HepG2 (cell line): ENCODE measurements around the gene ALG14. TPM values are rescaled to one million over a fixed set of nuclear protein-coding genes. Genes with fewer than 3 reads are reported as not detected.
A peak's percentile ranks its signal among the peaks of the same experiment; 100 is the strongest.

Source experiments
- FOXK1 ChIP-seq: sonication (generic); formaldehyde crosslinking; IDR thresholded peaks from 2 replicates; pipeline ENCODE4 v1.4.0; 2020; ENCODE audit warnings: low read depth, missing genetic modification reagents, borderline replicate concordance
- GZF1 ChIP-seq: sonication (generic); formaldehyde crosslinking; IDR thresholded peaks from 2 replicates; pipeline ENCODE4 v1.5.1; 2020; ENCODE audit warnings: mild to moderate bottlenecking, missing genetic modification reagents
- JUND ChIP-seq: sonication (generic); formaldehyde crosslinking; IDR thresholded peaks from 2 replicates; pipeline ENCODE4 v1.8.0; 2022; ENCODE audit warnings: mild to moderate bottlenecking, missing genetic modification reagents
- KAT2B ChIP-seq: fragments of 150-350 bp; IDR thresholded peaks from 2 replicates; pipeline ENCODE4 v1.6.1; 2014; ENCODE audit warnings: low read depth, low read length, borderline replicate concordance
- KLF9 ChIP-seq: IDR thresholded peaks from 2 replicates; pipeline ENCODE4 v1.6.1; 2016; ENCODE audit warnings: low read depth
- PCBP2 ChIP-seq: fragments of 200-400 bp; formaldehyde crosslinking; optimal IDR thresholded peaks from 2 replicates; pipeline ENCODE3; 2018; ENCODE audit warnings: low read length, low read depth; ENCODE audit not compliant: poor library complexity, severe bottlenecking
- ZBTB7B ChIP-seq: sonication (generic); formaldehyde crosslinking; IDR thresholded peaks from 2 replicates; pipeline ENCODE4 v1.4.0; 2020; ENCODE audit warnings: missing genetic modification reagents
- ZNF124 ChIP-seq: sonication (generic); formaldehyde crosslinking; IDR thresholded peaks from 2 replicates; pipeline ENCODE4 v1.4.0; 2020; ENCODE audit warnings: missing genetic modification reagents
- ZNF331 ChIP-seq: sonication (generic); formaldehyde crosslinking; IDR thresholded peaks from 2 replicates; pipeline ENCODE4 v1.4.0; 2020; ENCODE audit warnings: missing genetic modification reagents
- ZNF350 ChIP-seq: sonication (generic); formaldehyde crosslinking; IDR thresholded peaks from 2 replicates; pipeline ENCODE4 v1.4.0; 2020; ENCODE audit warnings: mild to moderate bottlenecking, low read depth, missing genetic modification reagents, borderline replicate concordance
- ZNF564 ChIP-seq: sonication (generic); formaldehyde crosslinking; IDR thresholded peaks from 2 replicates; pipeline ENCODE4 v1.8.1; 2023; ENCODE audit warnings: mild to moderate bottlenecking, missing genetic modification reagents
- ZNF619 ChIP-seq: sonication (generic); formaldehyde crosslinking; IDR thresholded peaks from 2 replicates; pipeline ENCODE4 v1.4.0; 2020; ENCODE audit warnings: mild to moderate bottlenecking, missing genetic modification reagents
- ZSCAN22 ChIP-seq: sonication (generic); formaldehyde crosslinking; IDR thresholded peaks from 2 replicates; pipeline ENCODE4 v1.4.0; 2020; ENCODE audit warnings: mild to moderate bottlenecking, missing genetic modification reagents
- polyA plus RNA-seq, 8 experiments: library from polyadenylated mRNA; depleted of rRNA in 3 of 8; stranded (reverse) in 7 of 8; unstranded in 1 of 8; fragments of >200 nt; fragmentation: Illumina TruSeq in 4 of 8; extraction: Trizol in 4 of 8; gene quantifications; 2 replicates each; pipeline versions ENCODE4 v1.2.1 to v1.2.3, GENCODE V29; 2011 to 2016; ENCODE audit warnings: low read depth in 4 of 8, missing spikeins in 1 of 8, mixed read lengths in 1 of 8; ENCODE audit not compliant: insufficient read depth in 1 of 8
- total RNA-seq, 5 experiments: library from RNA; depleted of rRNA; stranded (reverse); fragments of >200 nt; fragmentation: Illumina TruSeq; extraction: Trizol; gene quantifications; 2 replicates each; pipeline ENCODE4 v1.2.3, GENCODE V29; 2016; ENCODE audit warnings: low read depth in 1 of 5
- TF ChIP-seq, protein P1 (sequence below): sonication (generic); formaldehyde crosslinking; IDR thresholded peaks from 2 replicates; pipeline ENCODE4 v1.5.1; 2020; ENCODE audit warnings: mild to moderate bottlenecking, missing genetic modification reagents
- TF ChIP-seq, protein P2 (sequence below), 2 experiments: fragments of 450-650 bp in 1 of 2; sonication (generic) in 1 of 2; formaldehyde crosslinking in 1 of 2; IDR thresholded peaks; 2 replicates each; pipeline versions ENCODE4 v1.6.1 to v1.8.0; 2016 to 2022; ENCODE audit warnings: antibody characterized with exemption in 1 of 2, mild to moderate bottlenecking in 1 of 2, missing genetic modification reagents in 1 of 2
- TF ChIP-seq, protein P3 (sequence below): sonication (generic); formaldehyde crosslinking; IDR thresholded peaks from 2 replicates; pipeline ENCODE4 v1.5.0; 2020; ENCODE audit warnings: mild to moderate bottlenecking, low read depth, missing genetic modification reagents, borderline replicate concordance

ALG14 gene
- total and polyA plus RNA-seq, 2 of the 13 experiments (the other 11 are each of a cell fraction or from before 2014, with no cell fraction given): 4.5 to 12.7 TPM

DNA sequence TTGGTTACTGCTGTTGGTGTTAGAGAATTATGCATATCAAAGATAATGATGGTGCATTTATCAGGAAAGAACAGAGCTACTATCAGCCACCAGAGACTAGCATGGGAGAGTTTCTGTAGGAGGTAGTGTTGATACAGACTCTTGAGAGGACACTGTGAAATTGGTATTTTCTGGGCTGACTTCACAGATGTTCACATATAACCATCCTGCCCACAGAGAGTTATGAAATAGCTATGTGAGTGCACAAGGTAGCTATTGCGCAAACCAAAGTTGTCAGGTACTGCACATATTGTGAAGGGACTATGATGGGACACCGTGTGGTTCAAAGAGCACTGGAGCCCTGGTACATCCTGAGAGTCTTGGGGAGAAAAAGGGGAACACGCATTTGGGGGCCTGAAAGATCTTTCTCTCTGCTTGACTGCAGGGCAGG lies 43.0 kb upstream of the ALG14 start (continued):
- TF ChIP-seq, protein P1, sequence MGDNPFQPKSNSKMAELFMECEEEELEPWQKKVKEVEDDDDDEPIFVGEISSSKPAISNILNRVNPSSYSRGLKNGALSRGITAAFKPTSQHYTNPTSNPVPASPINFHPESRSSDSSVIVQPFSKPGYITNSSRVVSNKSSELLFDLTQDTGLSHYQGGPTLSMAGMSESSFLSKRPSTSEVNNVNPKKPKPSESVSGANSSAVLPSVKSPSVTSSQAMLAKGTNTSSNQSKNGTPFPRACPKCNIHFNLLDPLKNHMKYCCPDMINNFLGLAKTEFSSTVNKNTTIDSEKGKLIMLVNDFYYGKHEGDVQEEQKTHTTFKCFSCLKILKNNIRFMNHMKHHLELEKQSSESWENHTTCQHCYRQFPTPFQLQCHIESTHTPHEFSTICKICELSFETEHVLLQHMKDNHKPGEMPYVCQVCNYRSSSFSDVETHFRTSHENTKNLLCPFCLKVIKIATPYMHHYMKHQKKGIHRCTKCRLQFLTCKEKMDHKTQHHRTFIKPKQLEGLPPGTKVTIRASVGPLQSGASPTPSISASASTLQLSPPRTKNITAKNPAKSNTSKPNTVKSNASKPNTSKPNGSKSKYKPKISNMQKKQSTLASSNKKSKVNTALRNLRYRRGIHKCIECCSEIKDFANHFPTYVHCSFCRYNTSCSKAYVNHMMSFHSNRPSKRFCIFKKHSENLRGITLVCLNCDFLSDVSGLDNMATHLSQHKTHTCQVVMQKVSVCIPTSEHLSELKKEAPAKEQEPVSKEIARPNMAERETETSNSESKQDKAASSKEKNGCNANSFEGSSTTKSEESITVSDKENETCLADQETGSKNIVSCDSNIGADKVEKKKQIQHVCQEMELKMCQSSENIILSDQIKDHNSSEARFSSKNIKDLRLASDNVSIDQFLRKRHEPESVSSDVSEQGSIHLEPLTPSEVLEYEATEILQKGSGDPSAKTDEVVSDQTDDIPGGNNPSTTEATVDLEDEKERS (CRISPR knock-in tag): peak; percentile 76; the same call in 1 of the 2 replicates
- TF ChIP-seq PCBP2 (no peak), GZF1 (CRISPR knock-in tag) (no peak), ZNF564 (no peak), ZNF124 (CRISPR knock-in tag) (0 out of 2 replicates have a peak, but pooled peaks have one; percentile 33), ZSCAN22 (CRISPR knock-in tag) (no peak), FOXK1 (CRISPR knock-in tag) (peak; percentile 59; the same call in 1 of the 2 replicates), ZNF350 (CRISPR knock-in tag) (no peak), JUND (CRISPR knock-in tag) (0 out of 2 replicates have a peak, but pooled peaks have one; percentile 55), KLF9 (CRISPR knock-in tag) (no peak), ZNF331 (CRISPR knock-in tag) (peak; percentile 55; the same call in 1 of the 2 replicates), ZBTB7B (0 out of 2 replicates have a peak, but pooled peaks have one; percentile 25), KAT2B (no peak), ZNF619 (CRISPR knock-in tag) (0 out of 2 replicates have a peak, but pooled peaks have one; percentile 48)
- TF ChIP-seq, protein P2, sequence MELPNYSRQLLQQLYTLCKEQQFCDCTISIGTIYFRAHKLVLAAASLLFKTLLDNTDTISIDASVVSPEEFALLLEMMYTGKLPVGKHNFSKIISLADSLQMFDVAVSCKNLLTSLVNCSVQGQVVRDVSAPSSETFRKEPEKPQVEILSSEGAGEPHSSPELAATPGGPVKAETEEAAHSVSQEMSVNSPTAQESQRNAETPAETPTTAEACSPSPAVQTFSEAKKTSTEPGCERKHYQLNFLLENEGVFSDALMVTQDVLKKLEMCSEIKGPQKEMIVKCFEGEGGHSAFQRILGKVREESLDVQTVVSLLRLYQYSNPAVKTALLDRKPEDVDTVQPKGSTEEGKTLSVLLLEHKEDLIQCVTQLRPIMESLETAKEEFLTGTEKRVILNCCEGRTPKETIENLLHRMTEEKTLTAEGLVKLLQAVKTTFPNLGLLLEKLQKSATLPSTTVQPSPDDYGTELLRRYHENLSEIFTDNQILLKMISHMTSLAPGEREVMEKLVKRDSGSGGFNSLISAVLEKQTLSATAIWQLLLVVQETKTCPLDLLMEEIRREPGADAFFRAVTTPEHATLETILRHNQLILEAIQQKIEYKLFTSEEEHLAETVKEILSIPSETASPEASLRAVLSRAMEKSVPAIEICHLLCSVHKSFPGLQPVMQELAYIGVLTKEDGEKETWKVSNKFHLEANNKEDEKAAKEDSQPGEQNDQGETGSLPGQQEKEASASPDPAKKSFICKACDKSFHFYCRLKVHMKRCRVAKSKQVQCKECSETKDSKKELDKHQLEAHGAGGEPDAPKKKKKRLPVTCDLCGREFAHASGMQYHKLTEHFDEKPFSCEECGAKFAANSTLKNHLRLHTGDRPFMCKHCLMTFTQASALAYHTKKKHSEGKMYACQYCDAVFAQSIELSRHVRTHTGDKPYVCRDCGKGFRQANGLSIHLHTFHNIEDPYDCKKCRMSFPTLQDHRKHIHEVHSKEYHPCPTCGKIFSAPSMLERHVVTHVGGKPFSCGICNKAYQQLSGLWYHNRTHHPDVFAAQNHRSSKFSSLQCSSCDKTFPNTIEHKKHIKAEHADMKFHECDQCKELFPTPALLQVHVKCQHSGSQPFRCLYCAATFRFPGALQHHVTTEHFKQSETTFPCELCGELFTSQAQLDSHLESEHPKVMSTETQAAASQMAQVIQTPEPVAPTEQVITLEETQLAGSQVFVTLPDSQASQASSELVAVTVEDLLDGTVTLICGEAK (IDR thresholded peaks at IDR 0.05): no peak
- TF ChIP-seq, protein P2 (CRISPR knock-in tag; IDR thresholded peaks at IDR 0.05): no peak
- TF ChIP-seq, protein P3, sequence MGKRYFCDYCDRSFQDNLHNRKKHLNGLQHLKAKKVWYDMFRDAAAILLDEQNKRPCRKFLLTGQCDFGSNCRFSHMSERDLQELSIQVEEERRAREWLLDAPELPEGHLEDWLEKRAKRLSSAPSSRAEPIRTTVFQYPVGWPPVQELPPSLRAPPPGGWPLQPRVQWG (CRISPR knock-in tag): no peak
